NCI-H446 (cell line): Measurements from ENCODE around the gene PSMC5.

ENCODE experiments used
- DNase-seq, 2 experiments: peaks; one replicate each; lab custom pipeline; 2025; lab: John Stamatoyannopoulos, UW

PSMC5 gene

DNA sequence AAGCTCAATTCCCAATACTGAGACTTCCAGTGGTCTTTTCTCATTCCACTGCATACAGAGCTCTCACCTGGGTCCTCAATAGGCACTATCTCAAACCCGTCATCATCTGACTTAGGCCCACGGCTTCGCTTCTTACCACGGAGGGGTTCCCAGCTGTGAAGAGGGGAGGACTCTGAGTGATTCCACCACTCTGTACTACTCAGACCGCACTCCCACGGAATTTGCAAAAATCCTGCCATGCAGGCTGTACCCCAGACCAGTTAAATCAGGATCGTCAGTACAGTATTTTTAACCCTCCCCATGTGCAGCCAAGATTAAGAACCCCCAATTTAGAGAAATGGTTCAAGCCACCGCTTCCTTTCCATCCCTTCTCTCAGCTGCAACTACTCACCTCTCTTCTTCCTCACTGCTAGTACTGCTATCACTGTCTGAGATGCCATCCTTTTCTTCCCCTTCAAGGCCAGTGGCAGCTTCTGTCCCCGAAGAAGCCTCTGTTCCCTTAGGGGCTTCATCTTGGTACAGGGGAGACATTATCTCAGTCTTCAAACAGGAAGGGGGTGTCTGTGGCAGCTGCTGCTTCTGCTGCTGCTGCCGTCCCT lies 6.2 kb upstream of the PSMC5 start:
- no peak for DNase-seq

- no peak for DNase-seq
Observed at GRCh38 chr17:63821804-63822203, 5.4 kb upstream of the PSMC5 start.

DNA sequence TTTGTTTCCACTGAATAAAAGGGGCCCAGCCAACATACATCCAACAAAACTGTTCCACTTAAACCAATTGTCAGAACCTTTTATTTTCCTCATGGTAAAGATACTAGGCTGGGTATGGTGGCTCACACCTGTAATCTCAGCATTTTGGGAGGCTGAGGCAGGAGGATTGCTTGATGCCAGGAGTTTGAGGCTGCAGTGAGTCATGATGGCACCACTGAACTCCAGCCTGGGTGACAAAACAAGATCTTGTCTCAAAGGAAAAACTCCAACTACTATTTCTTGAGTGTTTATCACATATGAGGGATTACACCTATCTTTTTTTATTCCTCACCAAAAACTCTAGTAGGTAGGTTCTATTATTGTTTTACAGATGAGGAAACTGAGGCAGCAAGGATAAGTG lies 4.7 kb upstream of the PSMC5 start:
- DNase-seq, result no peak

DNA sequence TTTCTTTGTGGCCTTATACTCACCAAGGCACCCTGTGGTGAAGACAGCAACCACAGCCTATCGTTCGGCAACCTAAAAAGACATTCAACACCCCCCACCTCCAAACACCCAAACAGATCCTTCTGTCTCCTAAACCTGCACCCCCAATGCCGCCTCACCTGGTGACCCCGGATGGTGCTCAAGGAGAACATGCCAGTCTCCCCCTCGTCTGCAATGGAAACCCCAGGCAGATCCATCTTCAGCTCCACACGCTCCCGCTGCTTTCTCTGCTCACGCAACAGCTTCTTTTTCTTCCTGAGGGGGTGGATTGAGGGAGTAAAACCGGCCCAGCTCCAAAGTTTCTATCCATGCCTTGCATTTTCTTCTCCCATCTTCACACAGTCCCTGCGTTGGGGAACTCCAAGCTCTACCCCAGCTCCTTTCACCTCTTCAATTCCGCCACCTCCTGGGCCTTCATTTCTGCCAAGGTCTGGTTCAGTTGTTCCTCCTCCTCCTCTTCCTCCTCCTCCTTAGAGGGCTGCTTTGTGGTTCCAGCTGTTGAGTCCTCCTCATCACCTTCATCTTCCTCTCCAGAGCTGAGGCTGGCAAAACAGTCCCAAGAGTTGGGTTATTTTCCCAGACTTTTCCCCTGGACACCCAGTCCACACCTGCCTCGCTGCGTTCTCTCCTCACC lies 3.4 kb upstream of the PSMC5 start:
- DNase-seq, result no peak

- DNase-seq, result no peak
Observed at GRCh38 chr17:63824362-63824761, 2.9 kb upstream of the PSMC5 start.

GRCh38 chr17:63826468-63827001 lies 696 bp upstream of the PSMC5 start:
- DNase-seq, result no peak

- no peak for DNase-seq
Observed at GRCh38 chr17:63827801-63828221, 580 bp downstream of the PSMC5 start.

DNA sequence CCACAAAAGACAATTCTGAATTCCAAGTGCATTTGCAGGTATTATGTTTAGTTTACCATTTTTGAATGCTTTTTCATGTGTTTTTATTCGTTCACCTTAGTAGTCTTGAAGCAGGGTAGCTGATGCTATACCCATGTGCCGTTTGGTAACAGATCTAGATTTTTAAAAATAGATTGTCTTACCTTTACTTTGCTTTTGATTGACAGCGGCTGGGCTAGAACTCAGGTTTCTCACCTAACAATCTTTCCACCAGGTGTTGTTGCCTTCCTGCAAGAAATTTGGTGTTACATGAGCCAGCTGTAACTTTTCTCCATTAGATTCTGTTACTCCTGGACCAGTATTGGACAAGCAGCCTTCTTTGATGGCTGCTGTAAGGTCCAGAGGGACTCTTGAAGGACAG lies 1.7 kb downstream of the PSMC5 start:
- DNase-seq, result no peak

- DNase-seq, result no peak
Observed at GRCh38 chr17:63830278-63830677, 3.0 kb downstream of the PSMC5 start.

DNA sequence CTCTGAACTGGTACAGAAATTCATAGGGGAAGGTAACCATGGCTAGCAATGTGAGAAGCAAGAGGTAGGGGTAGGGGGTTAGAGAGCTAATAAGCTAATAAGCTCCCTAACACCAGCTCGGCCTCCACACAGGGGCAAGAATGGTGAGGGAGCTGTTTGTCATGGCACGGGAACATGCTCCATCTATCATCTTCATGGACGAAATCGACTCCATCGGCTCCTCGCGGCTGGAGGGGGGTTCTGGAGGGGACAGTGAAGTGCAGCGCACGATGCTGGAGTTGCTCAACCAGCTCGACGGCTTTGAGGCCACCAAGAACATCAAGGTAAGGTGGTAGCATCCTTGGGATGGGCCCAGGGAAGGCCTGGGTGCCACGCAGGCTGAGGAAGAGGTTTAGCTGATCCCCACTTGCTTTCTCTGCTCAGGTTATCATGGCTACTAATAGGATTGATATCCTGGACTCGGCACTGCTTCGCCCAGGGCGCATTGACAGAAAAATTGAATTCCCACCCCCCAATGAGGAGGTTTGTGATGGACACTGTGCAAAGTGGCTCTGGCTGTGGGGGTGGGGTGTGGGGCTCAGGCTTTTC lies 3.8 kb downstream of the PSMC5 start:
- DNase-seq, result no peak

- DNase-seq, result no peak
Observed at GRCh38 chr17:63831505-63831904, 4.3 kb downstream of the PSMC5 start.

- DNase-seq, result no peak
Observed at GRCh38 chr17:63832014-63832413, 4.8 kb downstream of the PSMC5 start.

GRCh38 chr17:63832455-63832854 lies 5.2 kb downstream of the PSMC5 start:
- DNase-seq, result no peak

DNA sequence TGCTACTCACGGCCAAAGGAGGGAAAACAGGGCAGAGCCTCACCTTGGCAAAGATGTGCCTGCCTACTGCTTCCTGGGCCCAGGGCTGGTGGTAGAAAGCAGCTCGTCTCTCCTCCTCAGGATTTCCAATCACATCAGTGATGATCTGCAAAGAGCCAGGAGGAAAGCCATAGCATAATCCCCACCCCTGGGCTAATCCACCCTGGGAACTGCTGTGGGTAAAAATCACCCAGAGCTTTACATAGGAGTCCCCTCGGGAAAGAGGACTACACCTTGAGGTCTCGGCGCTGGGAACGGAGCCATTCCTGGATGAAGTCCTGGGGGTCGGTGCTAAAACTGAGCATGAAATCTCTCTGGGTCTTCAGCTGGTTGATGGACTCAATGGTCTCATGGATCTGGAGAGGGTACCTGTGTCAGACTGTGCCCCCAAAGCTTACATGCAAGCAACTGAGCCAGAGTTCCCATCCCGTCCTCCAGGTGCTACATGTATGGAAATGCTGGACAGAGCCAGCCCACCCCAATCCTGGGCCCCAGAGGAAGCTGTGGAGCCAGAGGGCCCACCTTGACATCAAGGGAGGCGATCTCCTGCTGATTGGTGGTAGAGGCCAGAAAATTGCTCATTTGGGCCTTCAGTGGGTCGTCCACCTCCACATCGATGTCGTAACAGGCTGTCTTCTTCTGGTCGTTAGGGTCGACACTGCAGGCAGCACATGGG lies 6.0 kb downstream of the PSMC5 start:
- no peak for DNase-seq

GRCh38 chr17:63833741-63834373 lies 6.6 kb downstream of the PSMC5 start:
- no peak for DNase-seq

DNA sequence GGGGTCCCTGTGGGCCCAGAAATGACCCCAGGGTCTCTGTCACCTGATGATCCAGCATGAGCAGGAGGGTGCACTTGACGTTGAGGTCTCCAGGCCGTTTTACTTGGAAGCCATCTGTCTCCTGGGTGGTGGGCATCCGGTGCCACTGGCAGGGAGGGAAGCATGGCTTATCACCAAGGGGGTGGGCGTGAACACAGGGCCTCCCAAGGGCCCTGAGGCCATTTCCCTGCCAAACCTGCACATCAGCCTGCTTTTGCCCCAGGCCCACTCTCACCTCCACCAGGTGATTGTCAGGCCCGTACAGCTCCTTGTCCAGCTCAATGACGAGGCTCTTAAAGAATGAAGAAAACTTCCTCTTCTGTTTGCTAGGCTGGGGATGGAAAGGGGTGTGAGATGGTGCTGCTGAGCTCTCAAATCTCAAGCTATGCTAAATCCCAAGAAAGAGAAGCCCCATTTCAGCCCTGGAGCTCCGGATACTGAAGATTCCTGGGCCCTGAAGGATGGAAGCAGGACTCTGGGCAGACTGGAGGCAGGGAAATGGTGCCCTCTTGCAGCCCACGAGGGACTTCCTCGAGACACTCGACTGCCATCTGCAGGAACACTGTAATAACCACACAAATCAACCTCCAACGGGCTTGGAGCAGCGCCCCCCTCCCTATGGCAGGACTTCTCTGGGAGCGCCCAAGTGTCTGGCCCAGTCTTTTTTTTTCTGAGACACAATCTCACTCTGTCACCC lies 7.4 kb downstream of the PSMC5 start:
- DNase-seq, result peak; percentile 54 to 64

- DNase-seq, result no peak
Observed at GRCh38 chr17:63835167-63835720, 8.0 kb downstream of the PSMC5 start.

DNA sequence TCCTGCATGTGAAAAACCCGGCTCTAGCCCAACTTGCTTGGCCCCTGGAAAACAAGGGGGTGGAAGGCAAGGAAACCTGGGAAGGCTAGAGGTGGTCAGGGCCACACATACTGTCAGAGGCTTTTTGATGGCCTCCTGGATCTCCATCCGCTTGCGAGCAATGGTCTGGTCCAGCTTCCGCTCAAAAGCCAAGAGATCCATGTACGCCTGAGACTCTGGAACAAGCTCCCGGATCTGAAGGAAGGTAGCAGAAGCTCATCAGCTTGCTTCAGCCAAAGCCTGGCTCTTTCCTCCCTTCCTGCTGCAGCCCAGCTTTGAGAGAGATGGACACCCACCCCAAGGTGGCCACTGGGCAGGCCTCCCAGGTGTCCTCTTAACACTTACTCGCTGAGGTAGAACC lies 9.6 kb downstream of the PSMC5 start:
- no peak for DNase-seq

GRCh38 chr17:63837480-63837879 lies 10.2 kb downstream of the PSMC5 start:
- DNase-seq, result no peak

GRCh38 chr17:63837962-63838600 lies 10.8 kb downstream of the PSMC5 start:
- no peak for DNase-seq
